IPS-NIHi7 (cell line): Measurements from ENCODE around the gene DIPK1B.

ENCODE experiments used
- DNase-seq: peaks from one replicate; pipeline ENCODE4 v3.0.0; 2012; ENCODE audit warnings: mixed read lengths; ENCODE audit errors: extremely low spot score

The DIPK1B gene

GRCh38 chr9:136673088-136673974 is 39.0 kb upstream of the DIPK1B start:
- no peak for DNase-seq

GRCh38 chr9:136673975-136674785 is 38.2 kb upstream of the DIPK1B start:
- DNase-seq = no peak

DNA sequence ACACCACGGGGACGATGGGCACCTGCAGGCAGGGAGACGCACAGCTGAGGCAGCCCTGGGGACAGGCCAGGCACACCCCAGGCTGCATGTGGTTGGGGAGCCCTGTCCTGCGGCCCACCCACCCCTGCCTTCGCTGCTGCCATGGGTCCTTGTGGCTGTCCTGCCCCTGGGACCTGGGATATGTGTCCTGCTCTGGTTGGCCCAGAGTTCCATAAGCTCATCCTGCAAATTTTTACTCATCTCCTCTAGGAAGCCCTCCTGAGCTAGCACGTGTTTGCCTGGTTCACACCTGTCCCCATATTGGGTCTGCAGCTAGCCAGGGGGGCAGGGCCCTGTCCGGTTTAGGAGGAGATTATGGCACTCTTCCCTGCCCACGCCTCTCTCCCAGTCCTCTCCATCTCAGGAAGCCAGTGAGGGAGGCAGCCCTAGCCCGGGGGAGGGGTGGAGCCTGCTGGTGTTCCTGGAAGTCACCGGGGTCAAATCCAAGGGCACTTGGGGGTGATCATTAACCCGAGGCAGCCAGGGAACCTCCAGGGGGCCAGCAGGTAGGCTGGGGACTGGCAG is 37.5 kb upstream of the DIPK1B start:
- DNase-seq = peak; percentile 71

DNA sequence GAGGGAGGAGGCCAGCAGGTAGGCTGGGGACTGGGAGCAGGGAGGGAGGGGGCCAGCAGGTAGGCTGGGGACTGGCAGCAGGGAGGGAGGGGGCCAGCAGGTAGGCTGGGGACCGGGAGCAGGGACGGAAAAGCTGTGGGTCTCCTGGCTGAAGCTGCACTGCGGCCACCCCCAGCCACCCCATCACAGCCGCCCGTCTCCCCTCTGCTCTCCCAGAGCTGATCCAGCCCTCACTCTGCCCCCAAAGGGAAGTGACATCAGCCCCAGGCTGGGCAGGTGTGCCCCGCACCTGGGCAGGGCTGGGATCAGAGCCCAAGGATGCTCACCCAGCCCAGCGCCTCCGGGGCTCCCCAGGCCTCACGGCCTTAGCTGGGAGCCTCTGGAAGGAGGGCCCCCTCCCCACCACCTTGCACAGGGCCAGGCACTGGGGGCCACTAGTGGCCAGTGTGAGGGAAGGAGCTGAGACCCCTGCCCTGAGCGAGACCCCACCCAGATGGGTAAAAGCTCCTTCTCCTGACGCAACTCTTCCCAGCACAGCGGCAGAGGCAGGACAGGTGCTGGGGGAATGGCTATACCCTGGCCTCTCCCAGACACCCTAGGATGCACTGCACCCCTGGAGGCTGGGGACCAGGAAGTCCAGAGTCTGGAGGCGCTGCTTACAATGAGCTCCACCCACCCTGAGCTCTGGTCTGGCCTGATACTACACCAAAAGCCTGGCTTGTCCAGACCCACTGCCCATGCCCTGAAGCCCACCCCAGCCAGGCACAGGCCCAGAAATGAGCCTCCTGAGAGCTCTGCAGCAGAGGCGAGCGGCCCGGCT is 36.7 kb upstream of the DIPK1B start:
- no peak for DNase-seq

DNA sequence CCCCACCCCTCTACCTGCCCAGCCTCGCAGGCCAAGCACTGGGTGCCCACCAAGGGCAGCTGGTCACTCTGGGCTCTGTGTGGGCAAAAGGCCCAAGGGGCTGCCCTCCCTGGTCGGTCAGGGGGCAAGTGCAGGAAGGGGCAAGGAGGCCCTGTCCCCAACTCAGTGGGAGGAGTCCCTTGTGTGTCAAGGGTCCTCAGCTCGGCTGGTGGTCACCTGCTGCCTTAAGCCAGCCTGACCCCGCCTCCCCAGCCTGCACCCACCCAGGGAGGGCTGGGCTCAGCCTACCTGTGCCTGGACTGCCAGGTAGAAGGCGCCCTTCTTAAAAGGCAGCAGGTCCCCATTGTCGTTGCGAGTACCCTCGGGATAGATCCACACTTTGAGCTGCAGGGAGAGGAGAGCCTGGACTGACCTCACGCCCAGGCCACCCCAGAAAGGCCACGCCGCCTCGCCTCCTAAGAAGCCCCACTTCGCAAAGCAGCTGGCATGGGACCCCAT is 36.0 kb upstream of the DIPK1B start:
- no peak for DNase-seq

GRCh38 chr9:136676920-136677686 is 35.3 kb upstream of the DIPK1B start:
- DNase-seq = no peak

GRCh38 chr9:136678034-136678433 is 34.3 kb upstream of the DIPK1B start:
- no peak for DNase-seq

GRCh38 chr9:136678624-136679023 is 33.7 kb upstream of the DIPK1B start:
- DNase-seq = no peak

- DNase-seq = no peak
Measured at GRCh38 chr9:136679431-136679941, 32.9 kb upstream of the DIPK1B start.

- DNase-seq = no peak
Measured at GRCh38 chr9:136681029-136681428, 31.3 kb upstream of the DIPK1B start.

DNA sequence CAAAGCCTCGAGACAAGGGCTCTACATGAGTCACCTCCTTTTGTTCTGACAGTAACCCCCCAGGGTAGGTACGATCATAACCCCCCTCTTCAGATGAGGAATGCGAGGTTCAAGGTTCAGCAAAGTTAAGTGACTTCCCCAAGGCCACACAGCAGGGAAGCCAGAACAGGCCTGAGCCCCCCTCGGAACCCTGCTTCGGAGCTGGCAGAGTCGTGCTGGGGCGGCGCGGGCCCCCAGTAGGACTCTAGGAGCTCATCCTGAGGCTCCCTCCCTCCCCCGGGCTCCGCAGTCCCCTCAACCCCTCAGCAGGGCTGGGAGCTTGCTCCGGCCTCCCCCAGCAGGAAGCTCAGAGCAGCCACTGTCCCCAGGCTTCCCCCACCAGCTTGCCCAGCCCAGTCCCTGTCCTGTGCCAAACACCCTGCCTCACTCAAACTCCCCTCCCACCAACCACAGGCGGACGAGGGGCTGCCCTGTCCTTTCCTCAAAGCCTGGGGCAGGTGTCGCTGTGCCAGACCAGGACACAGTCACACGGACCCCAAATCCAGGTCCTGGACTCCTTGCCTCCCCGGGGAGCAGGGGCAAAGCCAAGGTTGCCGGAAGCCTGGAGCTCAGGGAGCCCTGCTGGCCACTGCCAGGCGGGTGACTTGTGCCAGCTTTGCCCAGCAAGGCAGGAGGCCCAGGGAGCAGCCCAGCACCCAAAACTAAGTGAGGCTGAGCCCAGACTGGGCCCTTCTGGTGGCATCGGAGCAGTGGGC is 30.2 kb upstream of the DIPK1B start:
- no peak for DNase-seq

DNA sequence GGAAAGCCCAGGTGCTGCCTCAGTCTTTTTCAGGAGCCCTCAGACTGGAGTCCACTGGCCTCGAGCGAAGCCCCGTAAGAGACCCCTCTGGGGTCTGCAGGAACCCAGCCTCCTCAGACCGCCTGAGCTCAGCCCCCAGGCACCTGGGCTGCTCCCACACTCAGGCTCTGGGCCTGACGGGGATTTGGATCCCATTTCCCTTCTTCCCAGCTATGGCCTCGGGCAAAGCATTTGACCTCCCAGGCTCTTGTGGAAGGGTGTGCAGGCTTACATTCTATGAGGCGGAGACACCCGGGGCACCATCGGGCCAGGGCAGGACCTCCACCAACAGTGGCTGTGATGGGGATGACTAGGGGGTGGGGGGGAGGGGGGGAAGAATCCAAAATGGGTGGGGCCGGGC is 29.7 kb upstream of the DIPK1B start:
- DNase-seq = no peak

DNA sequence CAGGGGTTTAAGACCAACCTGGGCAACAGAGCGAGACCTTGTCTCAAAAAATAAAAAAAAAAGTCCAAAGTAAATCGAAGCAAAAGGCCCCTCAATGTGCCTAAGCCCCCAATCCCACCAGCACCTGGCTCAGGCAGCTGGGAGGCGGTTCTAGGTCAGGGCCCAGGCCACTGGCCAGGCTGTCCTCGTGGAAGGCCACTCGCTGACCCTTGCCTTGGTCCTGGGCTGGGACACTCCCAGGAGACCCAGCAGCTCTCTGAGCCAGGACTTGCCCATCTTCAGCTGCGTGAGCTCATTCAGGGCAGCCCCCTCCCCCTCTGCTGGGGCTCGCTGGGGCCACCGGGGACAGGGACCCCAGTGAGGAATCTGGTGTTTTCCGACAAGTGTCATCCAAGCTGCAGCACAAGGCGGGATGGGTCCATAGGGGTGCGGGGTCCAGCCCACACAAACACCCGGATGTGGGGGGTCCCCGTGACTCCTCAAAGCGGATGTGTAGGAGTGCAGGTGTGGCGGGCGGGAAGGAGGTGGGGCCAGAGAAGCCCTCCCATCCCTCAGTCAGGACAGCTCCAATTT is 29.1 kb upstream of the DIPK1B start:
- DNase-seq = no peak

GRCh38 chr9:136683755-136684154 is 28.6 kb upstream of the DIPK1B start:
- no peak for DNase-seq

GRCh38 chr9:136684339-136684738 is 28.0 kb upstream of the DIPK1B start:
- DNase-seq = no peak

DNA sequence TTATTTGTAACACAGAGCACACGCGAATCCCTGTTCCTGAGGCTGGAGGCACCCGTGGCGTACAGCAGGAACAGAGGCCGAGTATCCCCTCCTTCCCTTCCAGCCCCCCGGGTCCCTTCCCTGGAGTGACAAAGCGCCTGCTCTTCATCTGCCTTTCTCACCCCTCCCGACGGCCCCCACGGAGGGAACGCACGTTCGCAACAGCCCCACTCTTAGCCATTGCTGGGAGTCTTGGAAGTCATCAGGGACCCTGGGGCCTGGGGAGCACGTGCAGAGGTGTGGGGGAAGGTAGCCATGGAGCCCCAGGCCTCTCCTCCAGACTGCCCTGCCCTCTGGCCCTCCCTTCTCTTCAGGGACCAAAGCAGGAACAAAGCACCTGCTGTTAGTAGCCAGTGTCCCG is 27.6 kb upstream of the DIPK1B start:
- no peak for DNase-seq

DNA sequence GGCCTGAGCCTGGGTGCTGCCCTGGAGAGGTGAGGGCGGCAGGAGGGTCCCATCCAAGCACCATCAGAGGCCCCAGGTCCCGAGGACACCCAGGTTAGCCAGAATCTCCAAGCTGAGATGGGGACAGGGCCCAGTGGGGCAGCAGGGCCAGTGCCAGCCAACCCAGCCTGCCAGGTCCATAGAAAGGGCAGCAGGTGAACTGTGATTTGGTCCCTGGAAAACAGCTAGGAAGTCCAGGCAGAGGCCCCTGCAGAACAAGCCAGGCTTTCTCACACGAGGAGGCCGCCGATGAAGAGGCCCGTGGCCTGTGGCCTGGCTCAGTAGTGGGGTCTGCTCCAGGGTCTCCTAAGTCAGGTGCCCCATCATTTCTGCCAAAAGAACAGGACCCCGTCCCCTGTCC is 27.2 kb upstream of the DIPK1B start:
- DNase-seq = no peak

- no peak for DNase-seq
Measured at GRCh38 chr9:136685790-136686533, 26.4 kb upstream of the DIPK1B start.

DNA sequence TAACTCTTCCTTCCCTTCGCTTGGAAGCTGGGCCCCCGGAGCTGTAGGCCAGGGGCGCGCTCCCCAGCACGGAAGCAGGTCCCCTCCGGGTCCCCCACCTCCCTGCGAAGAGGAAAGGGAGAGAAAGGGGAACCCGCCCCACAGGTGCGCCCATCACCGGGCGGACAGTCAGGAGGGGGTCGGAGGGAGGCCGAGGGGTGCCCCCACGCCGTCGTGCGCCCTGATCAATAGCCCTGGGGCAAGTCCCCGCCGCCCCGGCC is 25.9 kb upstream of the DIPK1B start:
- DNase-seq = no peak
